ENCODE measurements around the gene TRPM4.

TRPM4 gene

DNA sequence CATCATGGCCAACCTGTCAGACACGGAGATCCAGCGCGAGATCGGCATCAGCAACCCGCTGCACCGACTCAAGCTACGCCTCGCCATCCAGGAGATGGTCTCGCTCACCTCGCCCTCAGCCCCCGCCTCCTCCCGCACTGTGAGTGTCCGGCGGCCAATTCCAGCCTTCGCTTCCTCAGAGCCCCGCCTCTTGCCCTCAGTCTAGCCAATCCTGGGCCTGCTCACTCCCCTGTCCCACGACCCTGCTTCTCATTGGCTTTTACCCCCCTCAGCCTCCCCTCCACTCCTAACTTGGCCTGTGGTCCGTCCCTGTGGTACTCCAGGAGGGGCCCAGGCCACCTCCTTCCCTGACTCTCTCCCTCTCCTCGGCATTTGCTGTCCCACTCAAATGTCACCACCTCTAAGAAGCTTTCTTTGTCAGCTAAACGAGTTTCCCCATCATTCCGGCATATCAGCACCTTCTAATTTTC lies 14.7 kb upstream of the TRPM4 start:
- peak overlapping the region; percentile 58 for H3K27ac ChIP-seq
- TF ChIP-seq, protein P1, sequence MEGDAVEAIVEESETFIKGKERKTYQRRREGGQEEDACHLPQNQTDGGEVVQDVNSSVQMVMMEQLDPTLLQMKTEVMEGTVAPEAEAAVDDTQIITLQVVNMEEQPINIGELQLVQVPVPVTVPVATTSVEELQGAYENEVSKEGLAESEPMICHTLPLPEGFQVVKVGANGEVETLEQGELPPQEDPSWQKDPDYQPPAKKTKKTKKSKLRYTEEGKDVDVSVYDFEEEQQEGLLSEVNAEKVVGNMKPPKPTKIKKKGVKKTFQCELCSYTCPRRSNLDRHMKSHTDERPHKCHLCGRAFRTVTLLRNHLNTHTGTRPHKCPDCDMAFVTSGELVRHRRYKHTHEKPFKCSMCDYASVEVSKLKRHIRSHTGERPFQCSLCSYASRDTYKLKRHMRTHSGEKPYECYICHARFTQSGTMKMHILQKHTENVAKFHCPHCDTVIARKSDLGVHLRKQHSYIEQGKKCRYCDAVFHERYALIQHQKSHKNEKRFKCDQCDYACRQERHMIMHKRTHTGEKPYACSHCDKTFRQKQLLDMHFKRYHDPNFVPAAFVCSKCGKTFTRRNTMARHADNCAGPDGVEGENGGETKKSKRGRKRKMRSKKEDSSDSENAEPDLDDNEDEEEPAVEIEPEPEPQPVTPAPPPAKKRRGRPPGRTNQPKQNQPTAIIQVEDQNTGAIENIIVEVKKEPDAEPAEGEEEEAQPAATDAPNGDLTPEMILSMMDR (conservative IDR thresholded peaks at IDR 0.05), result no peak

DNA sequence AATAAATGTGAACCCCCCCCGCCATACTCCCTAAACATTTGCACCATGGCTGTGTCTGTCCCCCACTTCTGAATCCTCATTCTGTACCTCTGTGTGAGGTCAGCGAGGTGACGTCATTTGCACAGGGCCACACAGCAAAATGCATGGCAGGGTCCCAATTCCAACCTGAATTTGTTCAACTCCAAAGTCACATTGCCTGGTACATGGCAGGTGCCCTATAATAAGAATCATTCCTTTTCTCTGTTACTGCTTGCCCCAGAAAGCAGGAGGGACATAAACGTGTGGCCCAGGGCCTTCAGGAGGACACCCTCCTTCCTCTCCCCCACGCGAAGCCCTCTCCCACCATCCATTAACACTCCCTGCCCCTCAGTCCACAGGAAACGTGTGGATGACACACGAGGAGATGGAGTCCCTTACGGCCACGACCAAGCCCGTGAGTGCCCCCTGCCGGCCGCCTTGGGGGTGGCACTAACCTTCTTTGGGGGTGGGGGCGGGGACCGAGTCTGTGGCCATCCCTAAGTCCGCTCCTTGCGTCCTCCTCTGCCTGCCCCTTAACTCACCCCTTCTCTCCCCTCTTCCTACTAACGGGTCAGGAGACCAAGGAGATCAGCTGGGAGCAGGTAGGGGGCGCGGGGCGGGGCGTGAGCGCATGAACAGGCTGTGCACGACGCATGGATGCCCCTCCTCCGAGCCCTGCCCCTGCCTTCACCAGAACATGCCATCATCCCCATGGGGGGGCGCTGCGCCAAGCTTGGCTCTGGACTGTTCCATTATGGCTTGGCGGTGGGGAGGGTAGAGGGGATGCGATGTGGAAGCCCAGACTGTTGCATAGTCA lies 11.8 kb upstream of the TRPM4 start:
- 0 out of 2 replicates have a peak overlapping the region, but pooled peaks have one; percentile 9 for H3K27ac ChIP-seq
- TF ChIP-seq, protein P1 (conservative IDR thresholded peaks at IDR 0.05), result peak; percentile 89

DNA sequence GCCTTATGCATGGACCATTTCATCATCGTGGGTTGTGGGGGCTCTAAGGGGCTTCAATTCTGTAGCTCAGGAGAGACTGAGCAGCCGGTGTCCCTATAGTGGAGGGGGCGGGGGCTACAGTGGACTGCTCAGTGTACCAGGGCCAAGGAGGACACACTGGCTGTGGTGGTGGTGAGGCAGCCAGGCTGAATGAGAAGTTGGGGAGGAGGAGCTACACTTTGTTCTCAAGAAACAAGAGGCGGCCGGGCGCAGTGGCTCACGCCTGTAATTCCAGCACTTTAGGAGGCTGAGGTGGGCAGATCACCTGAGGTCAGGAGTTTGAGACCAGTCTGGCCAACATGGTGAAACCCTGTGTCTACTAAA lies 11.2 kb upstream of the TRPM4 start:
- H3K27ac ChIP-seq, result 0 out of 2 replicates have a peak overlapping the region, but pooled peaks have one; percentile 9

DNA sequence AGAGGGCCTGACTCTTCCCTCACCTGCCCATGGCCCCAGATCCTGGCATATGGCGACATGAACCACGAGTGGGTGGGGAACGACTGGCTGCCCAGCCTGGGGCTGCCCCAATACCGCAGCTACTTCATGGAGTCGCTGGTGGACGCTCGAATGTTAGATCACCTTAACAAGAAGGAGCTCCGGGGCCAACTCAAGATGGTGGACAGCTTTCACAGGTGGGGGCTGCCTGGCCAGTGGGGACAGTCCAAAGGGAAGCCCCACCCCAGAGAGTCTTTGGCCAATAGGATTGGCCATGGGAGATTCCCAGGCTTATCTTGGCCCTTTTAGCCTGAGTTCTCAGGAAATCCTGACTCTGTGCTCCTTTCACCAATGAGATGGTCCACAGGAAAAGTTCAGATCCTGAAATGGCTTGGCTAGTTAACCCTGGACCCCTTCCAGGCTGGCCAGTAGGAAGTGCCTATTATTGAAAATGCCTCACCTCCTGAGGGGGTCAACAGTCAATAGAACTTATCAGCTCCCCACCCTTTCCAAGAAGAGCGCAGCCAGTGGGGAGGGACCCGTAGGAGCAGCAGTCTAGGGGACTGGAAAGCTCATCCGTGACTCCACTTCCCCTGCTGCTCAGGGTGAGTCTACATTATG lies 9.4 kb upstream of the TRPM4 start:
- TF ChIP-seq, protein P1 (conservative IDR thresholded peaks at IDR 0.05), result no peak
- peak overlapping the region; percentile 98 for H3K27ac ChIP-seq

DNA sequence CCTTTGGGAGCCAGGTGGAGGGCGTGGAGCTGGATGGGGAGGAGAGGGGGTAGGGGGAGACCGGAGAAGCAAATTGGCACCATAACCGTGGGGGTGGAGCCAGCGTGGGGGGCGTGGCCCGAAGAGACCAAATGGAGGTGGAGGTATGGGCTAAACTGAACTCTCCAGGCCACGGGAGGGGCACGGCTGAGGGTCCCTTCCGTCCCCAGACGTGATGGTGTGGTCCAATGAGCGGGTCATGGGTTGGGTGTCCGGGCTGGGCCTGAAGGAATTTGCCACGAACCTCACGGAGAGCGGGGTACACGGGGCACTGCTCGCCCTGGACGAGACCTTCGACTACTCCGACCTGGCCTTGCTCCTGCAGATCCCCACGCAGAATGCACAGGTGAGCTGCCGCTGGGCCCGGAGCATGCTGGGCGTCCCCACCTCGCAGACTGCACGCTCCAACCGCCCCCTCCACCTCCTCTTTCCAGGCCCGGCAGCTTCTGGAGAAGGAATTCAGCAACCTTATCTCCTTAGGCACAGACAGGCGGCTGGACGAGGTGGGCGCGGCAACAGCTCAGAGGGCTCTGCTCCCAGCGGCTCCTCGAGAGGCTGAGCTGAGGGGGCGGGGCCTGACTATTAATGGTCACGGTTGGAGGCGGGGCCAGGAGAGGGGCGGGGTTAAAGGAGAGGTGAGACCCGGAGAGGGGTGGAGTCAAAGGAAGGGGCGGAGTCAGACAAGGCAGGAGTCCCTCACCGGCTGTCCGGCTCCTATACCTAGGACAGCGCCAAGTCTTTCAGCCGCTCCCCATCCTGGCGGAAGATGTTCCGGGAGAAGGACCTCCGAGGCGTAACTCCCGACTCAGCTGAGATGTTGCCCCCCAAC lies 8.6 kb upstream of the TRPM4 start:
- TF ChIP-seq, protein P1 (conservative IDR thresholded peaks at IDR 0.05), result no peak
- H3K27ac ChIP-seq, result peak overlapping the region; percentile 98

DNA sequence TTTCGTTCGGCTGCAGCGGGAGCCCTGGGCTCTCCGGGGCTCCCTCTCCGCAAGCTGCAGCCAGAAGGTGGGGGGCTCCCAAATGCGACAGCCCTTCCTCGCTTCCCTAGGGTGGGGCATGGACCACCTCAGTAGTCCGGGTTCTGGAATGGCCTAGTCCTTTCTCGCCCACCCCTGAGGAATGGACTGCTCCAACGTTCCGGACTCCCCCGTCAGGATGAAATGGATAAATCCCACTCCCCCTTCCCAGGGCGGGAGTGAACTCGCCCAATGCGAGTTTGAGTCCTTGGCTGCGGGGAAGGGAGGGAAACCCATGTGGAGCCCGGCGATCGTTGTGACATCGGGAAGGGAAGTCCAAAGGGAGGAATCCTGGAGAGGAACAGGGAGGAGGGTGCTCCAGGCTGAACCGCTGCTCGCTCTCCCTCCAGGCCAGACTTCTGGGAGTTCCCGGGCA lies 7.9 kb upstream of the TRPM4 start:
- peak overlapping the region; percentile 98 for H3K27ac ChIP-seq
- TF ChIP-seq, protein P1 (conservative IDR thresholded peaks at IDR 0.05), result no peak

DNA sequence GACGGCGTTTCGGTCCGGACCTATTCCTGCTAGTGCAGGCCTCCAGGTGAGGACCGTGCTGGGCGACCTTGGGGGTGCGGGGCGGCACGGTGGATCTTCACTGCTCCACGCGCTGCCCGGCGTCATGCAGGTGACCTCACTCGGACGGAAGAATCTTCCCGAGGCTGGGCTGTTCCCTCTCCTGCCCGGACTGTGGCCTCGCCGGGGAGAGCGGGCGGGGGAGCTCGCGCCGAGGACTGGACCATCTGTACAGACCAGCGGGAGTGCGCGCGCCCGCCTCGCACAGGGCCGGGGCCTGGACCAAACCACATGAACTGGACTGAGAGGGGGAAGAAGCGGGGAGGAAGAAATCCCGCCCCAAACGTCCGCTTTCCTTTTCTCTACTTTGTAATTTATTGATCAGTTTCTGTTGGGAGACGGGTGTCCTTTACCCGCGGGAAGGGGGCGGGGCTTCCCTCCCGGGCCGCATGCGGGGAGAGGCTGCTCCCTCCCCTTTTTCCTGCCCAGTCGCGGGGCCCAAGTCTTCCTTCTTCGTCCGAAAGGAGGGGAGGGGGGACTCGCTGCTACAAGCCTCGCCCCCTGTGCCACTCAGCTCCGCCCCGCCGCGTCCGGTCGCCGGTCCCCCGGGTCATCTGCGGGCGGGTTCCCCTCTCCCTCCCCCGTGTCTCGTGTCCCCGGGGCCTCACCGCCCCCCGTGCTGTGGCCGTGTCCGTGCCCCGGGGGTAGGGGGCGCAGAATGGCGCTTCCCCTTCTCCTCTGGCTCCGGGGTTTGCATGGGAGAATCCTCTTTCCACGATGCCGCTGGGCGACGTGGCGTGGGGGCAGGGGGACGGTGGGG lies 7.3 kb upstream of the TRPM4 start:
- peak overlapping the region; percentile 98 for H3K27ac ChIP-seq

More for the DNA sequence above, 7.3 kb upstream of the TRPM4 start:
- TF ChIP-seq, protein P1 (conservative IDR thresholded peaks at IDR 0.05), result no peak

All from VCaP (cell line).